Measurements from ENCODE around the gene SYT17.

The SYT17 gene

GRCh38 chr16:19252904-19253303 lies 84.9 kb downstream of the SYT17 start:
- CTCF ChIA-PET = no interaction called here
- Mint-ChIP-seq H3K27ac (no peak overlapping the region), H3K36me3 (no peaks in the 10 kb centered on the region)

DNA sequence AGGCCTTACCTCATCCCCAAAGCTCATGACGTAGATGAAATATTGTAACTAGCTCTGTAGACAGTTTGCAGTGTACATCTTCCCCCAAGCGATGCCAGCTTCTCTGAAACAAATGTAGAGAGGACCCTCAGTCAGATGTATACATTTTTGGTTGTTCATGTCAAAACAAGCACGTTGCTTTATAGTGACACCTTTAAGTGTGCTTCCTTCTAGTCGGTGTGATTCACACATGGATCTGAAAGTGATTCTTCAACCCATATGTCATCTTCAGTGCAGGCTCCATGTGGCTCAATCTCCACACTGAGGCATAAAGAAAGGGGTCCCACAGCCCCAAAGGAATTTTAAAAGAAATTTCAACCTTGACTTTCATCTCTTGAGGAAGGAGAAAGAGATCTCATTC lies 86.6 kb downstream of the SYT17 start:
- Mint-ChIP-seq H3K27me3 (peaks cover 6% of the 10 kb centered on the region), H3K4me3 (no peak overlapping the region), H3K27ac (no peak overlapping the region), H3K4me1 (no peaks in the 10 kb centered on the region), H3K36me3 (no peaks in the 10 kb centered on the region), H3K9me3 (no peaks in the 10 kb centered on the region)
- CTCF ChIA-PET = no interaction called here
- no peak for DNase-seq

More at GRCh38 chr16:19252904-19253303, 84.9 kb downstream of the SYT17 start:
- DNase-seq = no peak
- Mint-ChIP-seq H3K4me3 (no peak overlapping the region), H3K27me3 (peaks cover 3% of the 10 kb centered on the region), H3K4me1 (no peaks in the 10 kb centered on the region), H3K9me3 (no peaks in the 10 kb centered on the region)

GRCh38 chr16:19264123-19264673 lies 96.2 kb downstream of the SYT17 start:
- Mint-ChIP-seq H3K4me3 (no peak overlapping the region), H3K9me3 (peaks cover 15% of the 10 kb centered on the region), H3K27ac (no peak overlapping the region), H3K27me3 (no peaks in the 10 kb centered on the region), H3K36me3 (no peaks in the 10 kb centered on the region), H3K4me1 (no peaks in the 10 kb centered on the region)
- no peak for DNase-seq
- CTCF ChIA-PET = no interaction called here

DNA sequence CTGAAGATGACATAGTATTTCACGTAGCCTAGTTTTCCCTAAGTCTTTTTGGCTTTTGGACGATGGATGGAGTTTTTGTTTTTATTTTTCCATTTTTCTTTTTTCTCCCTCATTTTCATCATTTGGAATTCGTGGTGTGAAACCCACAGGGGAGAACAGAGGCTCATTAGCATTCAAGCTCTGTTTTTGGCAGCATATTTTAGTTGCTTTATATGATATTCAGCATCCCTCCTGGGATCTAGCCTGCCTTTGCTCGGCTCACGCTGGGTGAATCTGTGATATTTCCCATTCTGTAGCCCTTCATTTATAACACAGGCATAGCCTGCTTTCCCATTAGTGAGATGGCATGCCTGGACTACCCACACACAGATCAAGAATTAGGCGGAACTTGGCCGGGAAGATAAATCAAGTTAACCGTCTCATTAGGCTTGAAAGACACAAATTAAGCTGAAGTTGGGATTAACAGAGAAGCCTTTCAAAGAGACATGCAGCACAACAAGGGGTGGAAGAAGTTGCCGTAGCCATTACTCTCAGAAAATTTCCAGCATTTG lies 97.4 kb downstream of the SYT17 start:
- DNase-seq = no peak
- Mint-ChIP-seq H3K4me1 (no peaks in the 10 kb centered on the region), H3K4me3 (no peak overlapping the region), H3K27me3 (no peaks in the 10 kb centered on the region), H3K9me3 (peaks cover 20% of the 10 kb centered on the region), H3K36me3 (no peaks in the 10 kb centered on the region), H3K27ac (no peak overlapping the region)
- CTCF ChIA-PET = no interaction called here

- H3K4me3 Mint-ChIP-seq = no peak overlapping the region
- no peaks in the 10 kb centered on the region for H3K36me3 Mint-ChIP-seq
- H3K27ac Mint-ChIP-seq = no peak overlapping the region
- CTCF ChIA-PET = no interaction called here
- DNase-seq = no peak
- H3K4me1 Mint-ChIP-seq = no peaks in the 10 kb centered on the region
- no peaks in the 10 kb centered on the region for H3K27me3 Mint-ChIP-seq
- peaks cover 20% of the 10 kb centered on the region for H3K9me3 Mint-ChIP-seq
These were observed 98.7 kb downstream of the SYT17 start for GRCh38 chr16:19266774-19267173.

DNA sequence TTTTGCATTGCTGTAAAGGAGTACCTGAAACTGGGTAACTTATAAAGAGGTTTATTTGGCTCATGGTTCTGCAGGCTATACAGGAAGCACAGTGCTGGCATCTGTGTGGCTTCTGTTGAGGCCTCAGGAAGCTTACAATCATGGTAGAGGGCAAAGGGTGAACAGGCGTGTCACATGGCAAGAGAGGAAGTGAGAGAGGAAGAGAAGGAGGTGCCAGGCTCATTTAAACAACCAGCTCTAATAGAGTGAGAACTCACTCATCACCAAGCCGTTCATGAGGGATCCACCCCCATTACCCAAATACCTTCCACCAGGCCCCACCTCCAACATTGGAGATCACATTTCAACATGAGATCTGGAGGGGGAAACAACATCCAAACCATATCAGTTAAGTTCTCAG lies 101.1 kb downstream of the SYT17 start:
- H3K9me3 Mint-ChIP-seq = peaks cover 20% of the 10 kb centered on the region
- H3K4me1 Mint-ChIP-seq = no peaks in the 10 kb centered on the region
- H3K4me3 Mint-ChIP-seq = no peak overlapping the region
- H3K36me3 Mint-ChIP-seq = no peaks in the 10 kb centered on the region
- DNase-seq = no peak
- no peak overlapping the region for H3K27ac Mint-ChIP-seq
- H3K27me3 Mint-ChIP-seq = no peaks in the 10 kb centered on the region
- CTCF ChIA-PET = interaction anchor here (0.7 kb wide), 1 partner anchor 9 kb away, joined by 3 read pairs; no protein-coding TSS in a partner anchor

- Mint-ChIP-seq H3K27me3 (no peaks in the 10 kb centered on the region), H3K9me3 (peaks cover 4% of the 10 kb centered on the region), H3K27ac (no peak overlapping the region), H3K36me3 (no peaks in the 10 kb centered on the region), H3K4me1 (no peaks in the 10 kb centered on the region), H3K4me3 (no peak overlapping the region)
- CTCF ChIA-PET = no interaction called here
- DNase-seq = no peak
These were observed 106.2 kb downstream of the SYT17 start for GRCh38 chr16:19274165-19274797.

DNA sequence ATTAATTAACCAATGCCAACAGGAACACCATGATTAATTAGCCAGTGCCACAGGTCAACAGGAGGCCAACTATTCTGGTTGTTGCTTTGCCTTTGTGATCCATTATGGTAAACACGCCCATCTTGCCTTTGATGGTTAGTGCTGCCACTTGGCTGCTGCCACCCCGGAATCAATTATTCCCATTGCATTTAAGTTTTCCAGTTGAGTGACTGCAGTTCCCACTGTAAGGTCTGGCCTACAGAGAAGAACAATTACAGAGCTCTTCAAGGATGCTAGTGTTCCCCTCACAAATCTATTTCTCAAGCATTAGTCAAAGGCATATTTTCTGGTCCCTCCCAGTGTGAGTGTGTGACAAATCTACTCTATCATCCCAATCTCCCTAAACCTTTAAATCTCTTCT lies 110.4 kb downstream of the SYT17 start:
- Mint-ChIP-seq H3K27ac (no peak overlapping the region), H3K36me3 (no peaks in the 10 kb centered on the region), H3K4me1 (no peaks in the 10 kb centered on the region), H3K27me3 (no peaks in the 10 kb centered on the region), H3K9me3 (no peaks in the 10 kb centered on the region), H3K4me3 (no peak overlapping the region)
- CTCF ChIA-PET = interaction anchor here (1.1 kb wide), 1 partner anchor 9 kb away, joined by 3 read pairs; no protein-coding TSS in a partner anchor
- no peak for DNase-seq

- no peaks in the 10 kb centered on the region for H3K4me1 Mint-ChIP-seq
- no peak for DNase-seq
- no peaks in the 10 kb centered on the region for H3K9me3 Mint-ChIP-seq
- H3K27me3 Mint-ChIP-seq = no peaks in the 10 kb centered on the region
- H3K4me3 Mint-ChIP-seq = no peak overlapping the region
- no peak overlapping the region for H3K27ac Mint-ChIP-seq
- H3K36me3 Mint-ChIP-seq = no peaks in the 10 kb centered on the region
- CTCF ChIA-PET = no interaction called here
These were observed 113.2 kb downstream of the SYT17 start for GRCh38 chr16:19281246-19281645.

- no peak overlapping the region for H3K27ac Mint-ChIP-seq
- no peaks in the 10 kb centered on the region for H3K27me3 Mint-ChIP-seq
- no peaks in the 10 kb centered on the region for H3K4me1 Mint-ChIP-seq
- no peak for DNase-seq
- no peaks in the 10 kb centered on the region for H3K9me3 Mint-ChIP-seq
- H3K4me3 Mint-ChIP-seq = no peak overlapping the region
- CTCF ChIA-PET = no interaction called here
- H3K36me3 Mint-ChIP-seq = no peaks in the 10 kb centered on the region
These were observed 114.1 kb downstream of the SYT17 start for GRCh38 chr16:19282101-19282500.

GRCh38 chr16:19283637-19284036 lies 115.6 kb downstream of the SYT17 start:
- H3K9me3 Mint-ChIP-seq = no peaks in the 10 kb centered on the region
- no peak for DNase-seq
- no peak overlapping the region for H3K4me3 Mint-ChIP-seq
- H3K27me3 Mint-ChIP-seq = no peaks in the 10 kb centered on the region
- H3K4me1 Mint-ChIP-seq = no peaks in the 10 kb centered on the region
- H3K27ac Mint-ChIP-seq = no peak overlapping the region
- H3K36me3 Mint-ChIP-seq = no peaks in the 10 kb centered on the region
- CTCF ChIA-PET = no interaction called here

- H3K9me3 Mint-ChIP-seq = no peaks in the 10 kb centered on the region
- H3K27ac Mint-ChIP-seq = no peak overlapping the region
- no peaks in the 10 kb centered on the region for H3K36me3 Mint-ChIP-seq
- H3K27me3 Mint-ChIP-seq = no peaks in the 10 kb centered on the region
- no peaks in the 10 kb centered on the region for H3K4me1 Mint-ChIP-seq
- no peak overlapping the region for H3K4me3 Mint-ChIP-seq
- CTCF ChIA-PET = no interaction called here
- DNase-seq = no peak
These were observed 116.2 kb downstream of the SYT17 start for GRCh38 chr16:19284207-19284606.

- Mint-ChIP-seq H3K27ac (no peak within 1 kb of the TSS), H3K9me3 (no peaks in the 10 kb centered on the region), H3K27me3 (no peaks in the 10 kb centered on the region), H3K36me3 (no peaks in the 10 kb centered on the region), H3K4me3 (no peak within 1 kb of the TSS), H3K4me1 (no peaks in the 10 kb centered on the region)
- CTCF ChIA-PET = interaction anchor here (0.6 kb wide), 2 partner anchors 8 to 38 kb away, joined by 3 read pairs; no protein-coding TSS in a partner anchor
- DNase-seq = no peak
These were observed 117.4 kb downstream of the SYT17 start, which contains the start of gene CLEC19A for GRCh38 chr16:19285431-19285830. Gene CLEC19A (plus strand): TSS chr16:19285731. CDS start chr16:19285852, 121 bp downstream.

- peaks cover 4% of the 10 kb centered on the region for H3K27me3 Mint-ChIP-seq
- no peak overlapping the region for H3K4me3 Mint-ChIP-seq
- CTCF ChIA-PET = no interaction called here
- no peaks in the 10 kb centered on the region for H3K36me3 Mint-ChIP-seq
- H3K4me1 Mint-ChIP-seq = no peaks in the 10 kb centered on the region
- DNase-seq = no peak
- H3K9me3 Mint-ChIP-seq = no peaks in the 10 kb centered on the region
- H3K27ac Mint-ChIP-seq = no peak overlapping the region
These were observed 118.8 kb downstream of the SYT17 start for GRCh38 chr16:19286827-19287226.

GRCh38 chr16:19287241-19287640 lies 119.2 kb downstream of the SYT17 start:
- no peaks in the 10 kb centered on the region for H3K4me1 Mint-ChIP-seq
- no peak overlapping the region for H3K27ac Mint-ChIP-seq
- no peak for DNase-seq
- H3K4me3 Mint-ChIP-seq = no peak overlapping the region
- CTCF ChIA-PET = no interaction called here
- H3K27me3 Mint-ChIP-seq = peaks cover 4% of the 10 kb centered on the region
- no peaks in the 10 kb centered on the region for H3K9me3 Mint-ChIP-seq
- H3K36me3 Mint-ChIP-seq = no peaks in the 10 kb centered on the region

All from activated naive CD4-positive, alpha-beta T cell treated with anti-CD3 and anti-CD28 coated beads, Interleukin-2, amount 10 ng/mL, durations not matched to agents 7 days and 5 days (primary cell).